Measurements from ENCODE around the gene TEDC1. TPM values are rescaled to one million over a fixed set of nuclear protein-coding genes. Genes with fewer than 3 reads are reported as not detected.

Gene TEDC1
- polyA plus RNA-seq, 1 donor (not counting 4 experiments of a cell fraction or from before 2014, with no cell fraction given), result 5.0 TPM

- Histone ChIP-seq H3K79me2 (ENCODE audit: control insufficient read depth, insufficient read depth, low read length) (peaks cover 35% of the 10 kb centered on the region), H3K9me1 (ENCODE audit: control insufficient read depth, extremely low read depth, insufficient read depth, low read length) (no peaks in the 10 kb centered on the region), H3K4me2 (ENCODE audit: control insufficient read depth, extremely low read depth, insufficient read depth, low read depth, low read length) (no peak overlapping the region), H3K36me3 (ENCODE audit: control insufficient read depth in 2 of 2, extremely low read depth in 1 of 2, insufficient read depth in 2 of 2, low read length in 2 of 2) (peaks cover 13 to 28% of the 10 kb centered on the region in 2 experiments), H3K9ac (ENCODE audit: control insufficient read depth, extremely low read depth, insufficient read depth, low read length) (no peak overlapping the region), H3K27ac (ENCODE audit: control insufficient read depth, insufficient read depth, low read length) (no peak overlapping the region), H3K4me1 (ENCODE audit: control insufficient read depth, extremely low read depth, insufficient read depth, low read length) (no peaks in the 10 kb centered on the region), H4K20me1 (ENCODE audit: control insufficient read depth, extremely low read depth, insufficient read depth, low read length) (peaks cover 15% of the 10 kb centered on the region), H3K9me3 (ENCODE audit: control insufficient read depth, low read depth, low read length) (no peaks in the 10 kb centered on the region), H2AFZ (ENCODE audit: control insufficient read depth, low read length) (no peak overlapping the region), H3K27me3 (ENCODE audit: control insufficient read depth, extremely low read depth, insufficient read depth, low read length) (no peaks in the 10 kb centered on the region), H3K4me3 (ENCODE audit: control insufficient read depth in 2 of 3, extremely low read depth in 1 of 3, insufficient read depth in 2 of 3, low read depth in 1 of 3, low read length in 3 of 3) (no peak overlapping the region)
- DNase-seq (ENCODE audit: low read depth, low spot score) (no peak), FAIRE-seq (no peak)
- dilution Hi-C loops (cut with MboI; ENCODE audit: extremely low pct_ligation_motif_present, low sequenced_read_pairs), result no loop called here
- TF ChIP-seq EZH2 (IDR thresholded peaks at IDR 0.05; ENCODE audit: low read length) (no peak), CTCF (optimal IDR thresholded peaks at IDR 0.05 in 1 of 3, IDR thresholded peaks at IDR 0.05 in 1 of 3, conservative IDR thresholded peaks at IDR 0.05 in 1 of 3; ENCODE audit: extremely low read depth in 1 of 3, insufficient read depth in 2 of 3, low read length in 3 of 3) (no peak)
Measured at GRCh38 chr14:105442834-105443233, 48.2 kb upstream of the TEDC1 start.

- H3K27ac ChIP-seq (ENCODE audit: control insufficient read depth, insufficient read depth, low read length), result no peak overlapping the region
- no peak overlapping the region for H2AFZ ChIP-seq (ENCODE audit: control insufficient read depth, low read length)
- no peak overlapping the region for H3K9ac ChIP-seq (ENCODE audit: control insufficient read depth, extremely low read depth, insufficient read depth, low read length)
- dilution Hi-C loops (cut with MboI; ENCODE audit: extremely low pct_ligation_motif_present, low sequenced_read_pairs), result no loop called here
- no peaks in the 10 kb centered on the region for H3K4me1 ChIP-seq (ENCODE audit: control insufficient read depth, extremely low read depth, insufficient read depth, low read length)
- H3K27me3 ChIP-seq (ENCODE audit: control insufficient read depth, extremely low read depth, insufficient read depth, low read length), result no peaks in the 10 kb centered on the region
- no peak for TF ChIP-seq EZH2 (IDR thresholded peaks at IDR 0.05; ENCODE audit: low read length)
- TF ChIP-seq CTCF (optimal IDR thresholded peaks at IDR 0.05 in 1 of 3, IDR thresholded peaks at IDR 0.05 in 1 of 3, conservative IDR thresholded peaks at IDR 0.05 in 1 of 3; ENCODE audit: extremely low read depth in 1 of 3, insufficient read depth in 2 of 3, low read length in 3 of 3), result no peak
- peaks cover 2% of the 10 kb centered on the region for H4K20me1 ChIP-seq (ENCODE audit: control insufficient read depth, extremely low read depth, insufficient read depth, low read length)
- H3K4me3 ChIP-seq (ENCODE audit: control insufficient read depth in 2 of 3, extremely low read depth in 1 of 3, insufficient read depth in 2 of 3, low read depth in 1 of 3, low read length in 3 of 3), result no peak overlapping the region
- H3K9me1 ChIP-seq (ENCODE audit: control insufficient read depth, extremely low read depth, insufficient read depth, low read length), result no peaks in the 10 kb centered on the region
- no peaks in the 10 kb centered on the region for H3K9me3 ChIP-seq (ENCODE audit: control insufficient read depth, low read depth, low read length)
- H3K79me2 ChIP-seq (ENCODE audit: control insufficient read depth, insufficient read depth, low read length), result peaks cover 20% of the 10 kb centered on the region
- DNase-seq (ENCODE audit: low read depth, low spot score) (no peak), FAIRE-seq (no peak)
- H3K4me2 ChIP-seq (ENCODE audit: control insufficient read depth, extremely low read depth, insufficient read depth, low read depth, low read length), result no peak overlapping the region
- peaks cover 8 to 19% of the 10 kb centered on the region in 2 experiments for H3K36me3 ChIP-seq (ENCODE audit: control insufficient read depth in 2 of 2, extremely low read depth in 1 of 2, insufficient read depth in 2 of 2, low read length in 2 of 2)
Measured at GRCh38 chr14:105444859-105445258, 46.2 kb upstream of the TEDC1 start.

Data from keratinocyte (primary cell).